ENCODE data around the gene ADGRB3.

The ADGRB3 gene

GRCh38 chr6:69294862-69295261 lies 659.8 kb downstream of the ADGRB3 start:
- TF ChIP-seq CTCF (IDR thresholded peaks at IDR 0.05; ENCODE audit: low read depth, low read length) = no peak
- no peak for DNase-seq (ENCODE audit: extremely low read depth, low read depth)

- no peak for DNase-seq (ENCODE audit: extremely low read depth, low read depth)
- TF ChIP-seq CTCF (IDR thresholded peaks at IDR 0.05; ENCODE audit: low read depth, low read length) = no peak
Observed at GRCh38 chr6:69303382-69303781, 668.3 kb downstream of the ADGRB3 start.

- no peak for TF ChIP-seq CTCF (IDR thresholded peaks at IDR 0.05; ENCODE audit: low read depth, low read length)
- DNase-seq (ENCODE audit: extremely low read depth, low read depth) = no peak
Observed at GRCh38 chr6:69305456-69305855, 670.4 kb downstream of the ADGRB3 start.

- no peak for TF ChIP-seq CTCF (IDR thresholded peaks at IDR 0.05; ENCODE audit: low read depth, low read length)
- no peak for DNase-seq (ENCODE audit: extremely low read depth, low read depth)
Observed at GRCh38 chr6:69308584-69308983, 673.5 kb downstream of the ADGRB3 start.

GRCh38 chr6:69311888-69312287 lies 676.8 kb downstream of the ADGRB3 start:
- DNase-seq (ENCODE audit: extremely low read depth, low read depth) = no peak
- TF ChIP-seq CTCF (IDR thresholded peaks at IDR 0.05; ENCODE audit: low read depth, low read length) = no peak

- no peak for DNase-seq (ENCODE audit: extremely low read depth, low read depth)
- TF ChIP-seq CTCF (IDR thresholded peaks at IDR 0.05; ENCODE audit: low read depth, low read length) = no peak
Observed at GRCh38 chr6:69314001-69314400, 678.9 kb downstream of the ADGRB3 start.

- TF ChIP-seq CTCF (IDR thresholded peaks at IDR 0.05; ENCODE audit: low read depth, low read length) = no peak
- no peak for DNase-seq (ENCODE audit: extremely low read depth, low read depth)
Observed at GRCh38 chr6:69314531-69314930, 679.4 kb downstream of the ADGRB3 start.

Data from AG09319 (cell line).